ENCODE results near the gene SSPN. TPM values are rescaled to one million over a fixed set of nuclear protein-coding genes. Genes with fewer than 3 reads are reported as not detected.

SSPN gene
- total RNA-seq, 2 donors from 2014 or later, result 1.3 to 3.7 TPM

DNA sequence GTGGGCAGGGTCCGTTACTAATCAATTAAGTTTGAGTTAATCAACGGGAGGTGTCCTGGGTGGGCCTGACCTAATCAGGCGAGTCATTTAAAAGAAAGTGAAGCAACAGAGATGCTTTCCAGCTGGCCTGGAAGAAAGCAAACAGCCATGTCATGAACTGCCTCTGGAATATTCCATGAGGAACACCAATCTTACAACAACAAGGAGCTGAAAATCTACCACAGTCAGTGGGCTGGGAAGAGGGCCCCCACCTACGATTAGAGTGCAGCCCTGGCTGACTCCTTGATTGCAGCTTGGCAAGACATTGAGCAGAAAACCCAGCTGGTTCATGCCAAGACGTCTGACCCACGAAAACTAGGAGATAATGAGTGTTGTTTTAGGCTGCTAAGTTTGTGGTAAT is 56.2 kb downstream of the SSPN start:
- Mint-ChIP-seq H3K36me3 (ENCODE audit: low read depth) (peaks cover 10% of the 10 kb centered on the region), H3K27me3 (ENCODE audit: insufficient read depth) (no peaks in the 10 kb centered on the region), H3K4me3 (no peak overlapping the region), H3K4me1 (no peaks in the 10 kb centered on the region), H3K9me3 (peaks cover 39% of the 10 kb centered on the region), H3K27ac (no peak overlapping the region)
- TF ChIP-seq, protein P1, sequence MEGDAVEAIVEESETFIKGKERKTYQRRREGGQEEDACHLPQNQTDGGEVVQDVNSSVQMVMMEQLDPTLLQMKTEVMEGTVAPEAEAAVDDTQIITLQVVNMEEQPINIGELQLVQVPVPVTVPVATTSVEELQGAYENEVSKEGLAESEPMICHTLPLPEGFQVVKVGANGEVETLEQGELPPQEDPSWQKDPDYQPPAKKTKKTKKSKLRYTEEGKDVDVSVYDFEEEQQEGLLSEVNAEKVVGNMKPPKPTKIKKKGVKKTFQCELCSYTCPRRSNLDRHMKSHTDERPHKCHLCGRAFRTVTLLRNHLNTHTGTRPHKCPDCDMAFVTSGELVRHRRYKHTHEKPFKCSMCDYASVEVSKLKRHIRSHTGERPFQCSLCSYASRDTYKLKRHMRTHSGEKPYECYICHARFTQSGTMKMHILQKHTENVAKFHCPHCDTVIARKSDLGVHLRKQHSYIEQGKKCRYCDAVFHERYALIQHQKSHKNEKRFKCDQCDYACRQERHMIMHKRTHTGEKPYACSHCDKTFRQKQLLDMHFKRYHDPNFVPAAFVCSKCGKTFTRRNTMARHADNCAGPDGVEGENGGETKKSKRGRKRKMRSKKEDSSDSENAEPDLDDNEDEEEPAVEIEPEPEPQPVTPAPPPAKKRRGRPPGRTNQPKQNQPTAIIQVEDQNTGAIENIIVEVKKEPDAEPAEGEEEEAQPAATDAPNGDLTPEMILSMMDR (conservative IDR thresholded peaks at IDR 0.05), result no peak
- Histone ChIP-seq H3K9ac (ENCODE audit: extremely low read depth, low read length, poor library complexity, severe bottlenecking) (no peak overlapping the region), H3K36me3 (ENCODE audit: control insufficient read depth, insufficient read depth, low read length) (no peaks in the 10 kb centered on the region), H3K27me3 (ENCODE audit: control insufficient read depth, insufficient read depth, low read length, poor library complexity, severe bottlenecking) (no peaks in the 10 kb centered on the region), H3K27ac (ENCODE audit: low read depth, low read length) (no peak overlapping the region), H3K4me1 (ENCODE audit: control insufficient read depth, insufficient read depth, low read length) (no peaks in the 10 kb centered on the region), H3K4me3 (ENCODE audit: low read length) (no peak overlapping the region), H3K9me3 (ENCODE audit: control insufficient read depth, low read length) (peaks cover 19% of the 10 kb centered on the region)
- WGBS, 2 experiments (ENCODE audit: insufficient coverage in 1 of 2, insufficient read length in 1 of 2), result 91 to 94% methylated on average over 5 to 6 of the region's 6 CpGs
- DNase-seq, result no peak

DNA sequence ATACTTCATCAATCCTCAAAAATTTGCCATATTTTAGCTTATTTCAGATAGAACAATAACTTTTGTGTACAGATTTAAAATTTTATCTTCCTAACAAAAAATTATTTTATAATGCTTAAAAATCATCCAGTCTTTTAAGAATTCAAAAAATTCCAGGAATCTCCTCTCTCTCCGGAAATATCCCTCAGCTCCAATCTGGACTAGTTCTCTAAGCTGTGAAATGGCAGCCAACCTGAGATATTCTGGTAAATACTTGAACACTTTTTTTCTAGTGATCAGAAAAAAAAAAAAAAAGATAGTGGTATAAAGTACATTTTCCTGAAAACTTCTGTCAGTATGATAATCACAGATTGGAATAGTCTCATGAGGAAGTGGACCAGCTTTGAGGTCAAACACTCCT is 57.6 kb downstream of the SSPN start:
- 80 to 93% methylated on average over 1 of the region's 1 CpG for WGBS, 2 experiments (ENCODE audit: insufficient coverage in 1 of 2, insufficient read length in 1 of 2)
- DNase-seq, result no peak
- no peaks in the 10 kb centered on the region for H3K27me3 ChIP-seq (ENCODE audit: control insufficient read depth, insufficient read depth, low read length, poor library complexity, severe bottlenecking)
- TF ChIP-seq, protein P1 (conservative IDR thresholded peaks at IDR 0.05), result no peak
- H3K4me1 ChIP-seq (ENCODE audit: control insufficient read depth, insufficient read depth, low read length), result no peaks in the 10 kb centered on the region
- H3K9me3 Mint-ChIP-seq, result peaks cover 53% of the 10 kb centered on the region
- no peaks in the 10 kb centered on the region for H3K36me3 ChIP-seq (ENCODE audit: control insufficient read depth, insufficient read depth, low read length)
- peaks cover 14% of the 10 kb centered on the region for H3K36me3 Mint-ChIP-seq (ENCODE audit: low read depth)
- no peak overlapping the region for H3K27ac Mint-ChIP-seq
- no peak overlapping the region for H3K27ac ChIP-seq (ENCODE audit: low read depth, low read length)
- peaks cover 32% of the 10 kb centered on the region for H3K9me3 ChIP-seq (ENCODE audit: control insufficient read depth, low read length)
- no peak overlapping the region for H3K4me3 ChIP-seq (ENCODE audit: low read length)
- no peaks in the 10 kb centered on the region for H3K27me3 Mint-ChIP-seq (ENCODE audit: insufficient read depth)
- no peak overlapping the region for H3K4me3 Mint-ChIP-seq
- H3K4me1 Mint-ChIP-seq, result no peaks in the 10 kb centered on the region
- H3K9ac ChIP-seq (ENCODE audit: extremely low read depth, low read length, poor library complexity, severe bottlenecking), result no peak overlapping the region

DNA sequence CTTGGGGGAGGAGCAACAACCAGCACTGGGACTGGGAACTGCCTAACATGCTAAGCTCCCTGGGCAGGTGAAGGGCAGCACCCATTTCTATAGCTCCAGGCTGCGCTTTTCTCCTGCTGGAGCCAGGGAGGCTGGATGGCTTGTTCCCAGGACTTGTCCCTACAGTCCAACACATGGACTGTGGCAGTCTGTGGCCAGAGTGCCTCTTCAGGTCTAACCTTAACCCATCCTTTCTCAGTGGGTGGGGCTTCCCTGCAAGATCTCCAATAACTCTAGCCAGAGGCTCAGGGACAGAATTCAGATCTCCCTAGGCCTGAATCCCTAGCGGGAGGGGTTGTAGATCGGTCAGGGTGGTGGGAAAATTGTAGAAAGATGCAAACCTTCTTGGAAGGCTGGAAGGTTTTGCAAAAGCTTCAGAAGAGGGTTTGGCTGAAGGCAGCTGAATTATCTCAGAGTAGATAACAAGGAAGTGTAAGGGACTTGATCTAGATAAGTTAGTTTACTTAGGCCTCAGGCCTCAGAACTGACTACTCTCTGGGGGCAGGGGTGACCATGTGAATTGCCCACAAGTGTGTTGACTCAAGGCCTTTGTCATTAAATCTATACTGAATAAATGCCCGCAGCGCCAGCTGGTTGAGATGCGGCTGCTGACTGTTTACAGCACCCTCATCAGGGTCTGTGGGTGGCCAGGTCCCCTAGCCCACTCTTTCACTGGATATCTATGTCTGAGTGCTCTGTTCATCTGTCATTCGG is 60.7 kb downstream of the SSPN start:
- Mint-ChIP-seq H3K4me3 (no peak overlapping the region), H3K27ac (no peak overlapping the region), H3K4me1 (no peaks in the 10 kb centered on the region), H3K9me3 (peaks cover 57% of the 10 kb centered on the region), H3K36me3 (ENCODE audit: low read depth) (peaks cover 8% of the 10 kb centered on the region), H3K27me3 (ENCODE audit: insufficient read depth) (peaks cover 12% of the 10 kb centered on the region)
- H3K4me1 ChIP-seq (ENCODE audit: control insufficient read depth, insufficient read depth, low read length), result no peaks in the 10 kb centered on the region
- no peak overlapping the region for H3K27ac ChIP-seq (ENCODE audit: low read depth, low read length)
- no peak for DNase-seq
- TF ChIP-seq, protein P1 (conservative IDR thresholded peaks at IDR 0.05), result no peak
- H3K27me3 ChIP-seq (ENCODE audit: control insufficient read depth, insufficient read depth, low read length, poor library complexity, severe bottlenecking), result no peaks in the 10 kb centered on the region
- 95 to 100% methylated on average over 7 of the region's 7 CpGs for WGBS, 2 experiments (ENCODE audit: insufficient coverage in 1 of 2, insufficient read length in 1 of 2)
- no peaks in the 10 kb centered on the region for H3K36me3 ChIP-seq (ENCODE audit: control insufficient read depth, insufficient read depth, low read length)
- peaks cover 35% of the 10 kb centered on the region for H3K9me3 ChIP-seq (ENCODE audit: control insufficient read depth, low read length)
- H3K9ac ChIP-seq (ENCODE audit: extremely low read depth, low read length, poor library complexity, severe bottlenecking), result no peak overlapping the region
- peak overlapping the region; percentile 58 for H3K4me3 ChIP-seq (ENCODE audit: low read length)
